Endothelial cell of umbilical vein (primary cell): Measurements from ENCODE around the gene CSHL1. TPM values are rescaled to one million over a fixed set of nuclear protein-coding genes. Genes with fewer than 3 reads are reported as not detected.
A peak's percentile ranks its signal among the peaks of the same experiment; 100 is the strongest.

Experiments used
- Bru-seq: library from RNA; stranded (reverse); fragments of 400-500 nt; gene quantifications from one replicate; lab custom pipeline; 2021; lab: Mats Ljungman, UMichigan
- BruChase-seq, 2 experiments: library from RNA; stranded (reverse); fragments of 400-500 nt; gene quantifications; one replicate each; lab custom pipeline; 2021; lab: Mats Ljungman, UMichigan
- BruUV-seq: library from RNA; stranded (reverse); fragments of 400-500 nt; replicated peaks from 2 replicates; lab custom pipeline; 2021; lab: Mats Ljungman, UMichigan
- CTCF ChIA-PET: fragments of 300-600, 350-600 bp; sonication (Branson Sonifier 250); formaldehyde crosslinking; loops from one replicate; lab custom pipeline; 2021; ENCODE audit warnings: antibody characterized with exemption, inconsistent platforms; lab: Charles Lee
- POLR2A ChIA-PET: fragments of 300-600, 350-600 bp; sonication (Branson Sonifier 250); formaldehyde crosslinking; loops from one replicate; lab custom pipeline; 2021; ENCODE audit warnings: antibody characterized with exemption, inconsistent platforms; lab: Charles Lee
- DNase-seq: peaks from one replicate; pipeline ENCODE4 v3.0.0-alpha.2; 2011; ENCODE audit warnings: low read depth, low spot score
- FAIRE-seq: peaks from 2 replicates; lab custom pipeline; 2011; peaks lifted over from hg19 to GRCh38; lab: Jason Lieb, UNC
- H2AFZ ChIP-seq: 2 replicates; pipeline ENCODE4 v1.6.0; 2012; ENCODE audit warnings: low read depth, low read length, control low read depth, inconsistent platforms
- H3K27ac ChIP-seq: 2 replicates; pipeline ENCODE4 v1.5.1; 2011; ENCODE audit warnings: low read depth, mild to moderate bottlenecking, control low read depth, low read length, moderate library complexity; ENCODE audit not compliant: insufficient read depth
- H3K27me3 ChIP-seq, 2 experiments: 2 replicates each; pipeline versions ENCODE4 v1.6.0 to v1.6.1; 2011; ENCODE audit warnings: low read length in 2 of 2, mixed read lengths in 1 of 2; ENCODE audit not compliant: control insufficient read depth in 2 of 2, insufficient read depth in 2 of 2
- H3K36me3 ChIP-seq, 2 experiments: 2 replicates in 1 of 2; 3 replicates in 1 of 2; pipeline ENCODE4 v1.5.1; 2011; ENCODE audit warnings: low read length in 2 of 2, mild to moderate bottlenecking in 1 of 2, moderate library complexity in 1 of 2; ENCODE audit not compliant: control insufficient read depth in 2 of 2, insufficient read depth in 2 of 2; ENCODE audit errors: extremely low read depth in 1 of 2
- H3K4me1 ChIP-seq: 3 replicates; pipeline ENCODE4 v1.5.1; 2011; ENCODE audit warnings: mild to moderate bottlenecking, low read length; ENCODE audit not compliant: control insufficient read depth, insufficient read depth; ENCODE audit errors: extremely low read depth
- H3K4me2 ChIP-seq: 2 replicates; pipeline ENCODE4 v1.6.1; 2011; ENCODE audit warnings: low read length, control low read depth, mixed read lengths; ENCODE audit not compliant: insufficient read depth
- H3K4me3 ChIP-seq, 3 experiments: fragments of 200-600 bp in 1 of 3; sonication (generic), shearing (Covaris generic) in 1 of 3; replicated peaks in 1 of 3; 2 replicates each; pipeline ENCODE4 v1.5.1; 2011 to 2016; ENCODE audit warnings: control low read depth in 3 of 3, low read length in 3 of 3, mild to moderate bottlenecking in 2 of 3, inconsistent platforms in 1 of 3, low read depth in 1 of 3, moderate library complexity in 1 of 3; ENCODE audit not compliant: insufficient read depth in 1 of 3
- H3K79me2 ChIP-seq: 2 replicates; pipeline ENCODE4 v1.6.0; 2012; ENCODE audit warnings: low read length, inconsistent platforms; ENCODE audit not compliant: control insufficient read depth, insufficient read depth
- H3K9ac ChIP-seq: replicated peaks from 2 replicates; pipeline ENCODE3; 2011; ENCODE audit warnings: low read length, control low read depth; ENCODE audit not compliant: insufficient read depth; ENCODE audit errors: extremely low read depth
- H3K9me1 ChIP-seq: replicated peaks from 3 replicates; pipeline ENCODE4 v1.6.0; 2011; ENCODE audit warnings: mild to moderate bottlenecking, low read length; ENCODE audit not compliant: control insufficient read depth, insufficient read depth; ENCODE audit errors: extremely low read depth
- H3K9me3 ChIP-seq: replicated peaks from 2 replicates; pipeline ENCODE4 v1.5.1; 2012; ENCODE audit warnings: low read length, inconsistent platforms; ENCODE audit not compliant: control insufficient read depth, insufficient read depth
- H4K20me1 ChIP-seq: replicated peaks from 2 replicates; pipeline ENCODE3; 2011; ENCODE audit warnings: mild to moderate bottlenecking, low read length; ENCODE audit not compliant: control insufficient read depth, insufficient read depth; ENCODE audit errors: extremely low read depth
- CTCF ChIP-seq, 2 donors: IDR thresholded peaks; 1 replicate in 1 of 2; 2 replicates in 1 of 2; pipeline ENCODE4 v1.5.1; 2011; ENCODE audit warnings: low read length in 2 of 2, mild to moderate bottlenecking in 2 of 2, moderate library complexity in 2 of 2, control low read depth in 1 of 2, inconsistent platforms in 1 of 2, low read depth in 1 of 2; ENCODE audit not compliant: insufficient read depth in 1 of 2; ENCODE audit errors: extremely low read depth in 1 of 2
- EZH2 ChIP-seq: IDR thresholded peaks from 2 replicates; pipeline ENCODE4 v1.6.1; 2012; ENCODE audit warnings: borderline replicate concordance, low read depth, mild to moderate bottlenecking, moderate library complexity, low read length, inconsistent platforms; ENCODE audit not compliant: severe bottlenecking
- FOS ChIP-seq: IDR thresholded peaks from 2 replicates; pipeline ENCODE4 v1.6.1; 2011; ENCODE audit warnings: mild to moderate bottlenecking, low read length, moderate library complexity, borderline replicate concordance; ENCODE audit not compliant: insufficient read depth
- GATA2 ChIP-seq: IDR thresholded peaks from 2 replicates; pipeline ENCODE4 v1.7.0; 2011; ENCODE audit warnings: low read depth, mild to moderate bottlenecking, moderate library complexity, mixed read lengths, low read length; ENCODE audit not compliant: insufficient read length, insufficient read depth
- JUN ChIP-seq: IDR thresholded peaks from 2 replicates; pipeline ENCODE4 v1.6.1; 2011; ENCODE audit warnings: borderline replicate concordance, low read depth; ENCODE audit not compliant: insufficient read length, insufficient read depth
- MAX ChIP-seq: IDR thresholded peaks from 2 replicates; pipeline ENCODE4 v1.6.1; 2011; ENCODE audit not compliant: insufficient read depth, insufficient read length
- MYC ChIP-seq: IDR thresholded peaks from one replicate; pipeline ENCODE4 v1.6.1; 2011; ENCODE audit warnings: mild to moderate bottlenecking, low read depth, low read length
- POLR2A ChIP-seq: IDR thresholded peaks from 2 replicates; pipeline ENCODE4 v1.6.1; 2012; ENCODE audit warnings: low read depth, mild to moderate bottlenecking, control low read depth, low read length
- POLR2AphosphoS5 ChIP-seq: IDR thresholded peaks from 2 replicates; pipeline ENCODE4 v1.6.1; 2012; ENCODE audit warnings: low read depth, mild to moderate bottlenecking, control low read depth, low read length, moderate library complexity; ENCODE audit not compliant: insufficient read depth
- dilution Hi-C: fragments of 300-500 bp; cut with MboI; formaldehyde crosslinking; loops from one replicate; pipeline ENCODE4 v1.15.0; 2019; ENCODE audit warnings: low sequenced_read_pairs; ENCODE audit not compliant: extremely low pct_ligation_motif_present
- intact Hi-C: fragments of 100-400 bp; cut with micrococcal nuclease; formaldehyde crosslinking; loops from one replicate; pipeline ENCODE4 v1.10.0; 2022
- long read RNA-seq: library from polyadenylated mRNA; stranded (forward); transcript quantifications from one replicate; pipeline ENCODE4 v2.0.0, GENCODE V29; 2021
- polyA minus RNA-seq, 3 experiments: library from RNA; depleted of rRNA, polyadenylated mRNA; stranded (reverse); fragments of >200 nt; gene quantifications; 1 replicate in 1 of 3; 2 replicates in 2 of 3; pipeline ENCODE4 v1.2.3, GENCODE V29; 2011
- polyA plus RNA-seq, 4 experiments: library from polyadenylated mRNA; depleted of rRNA in 3 of 4; stranded (reverse) in 3 of 4; unstranded in 1 of 4; fragments of >200 nt; gene quantifications; 2 replicates each; pipeline versions ENCODE4 v1.2.1 to v1.2.3, GENCODE V29; 2011 to 2012; ENCODE audit warnings: missing spikeins in 1 of 4
- total RNA-seq: library from RNA; stranded (reverse); gene quantifications from 2 replicates; pipeline ENCODE4 v1.2.3, GENCODE V29; 2021

CSHL1 gene
- total RNA-seq, result not detected in 2 replicates
- not detected in 2 replicates for polyA plus RNA-seq
- not detected in 2 replicates for polyA plus RNA-seq (2011; cell fraction: cytosol; rRNA removed)
- polyA plus RNA-seq (2011; cell fraction: nucleus; rRNA removed), result not detected in 2 replicates
- polyA plus RNA-seq (2012), result not detected in 2 replicates
- not detected in 2 replicates for polyA minus RNA-seq
- polyA minus RNA-seq (2011; cell fraction: cytosol; rRNA and poly(A)+ RNA removed), result not detected
- polyA minus RNA-seq (2011; cell fraction: nucleus; rRNA and poly(A)+ RNA removed), result not detected in 2 replicates
- not detected for Bru-seq, nascent RNA
- not detected for BruChase-seq, experiment 1, labeled RNA remaining after a 6-hour chase
- not detected for BruChase-seq, experiment 2, labeled RNA remaining after a 2-hour chase
- long read RNA-seq, result 0 reads

GRCh38 chr17:63911041-63911635 lies at the start of gene CSHL1:
Gene CSHL1, minus strand, starts transcription at chr17:63911258. Its CDS starts 62 bp downstream, at chr17:63911196.
- no peak for TF ChIP-seq MYC
- no peak for TF ChIP-seq MAX
- no peak for TF ChIP-seq EZH2
- TF ChIP-seq POLR2AphosphoS5, result no peak
- TF ChIP-seq POLR2A, result no peak
- no peak within 1 kb of the TSS for H3K4me3 ChIP-seq
- no peaks in the 10 kb centered on the region for H3K79me2 ChIP-seq
- ChIA-PET POLR2A (no interaction called here), CTCF (interaction anchor here (1.0 to 4.7 kb wide), 17 partner anchors 7 to 371 kb away, joined by 3 to 33 read pairs (median 4); partner anchors contain the start of gene ERN1)
- BruUV-seq, result no TSS peak
- peak; percentile 52 for FAIRE-seq
- peaks cover 6 to 8% of the 10 kb centered on the region in 2 experiments for H3K27me3 ChIP-seq
- intact Hi-C loops (loop anchor here (2.0 kb wide), 2 partner anchors 220 to 368 kb away; partner anchors contain the start of gene ERN1), dilution Hi-C loops (no loop called here)
- H3K4me1 ChIP-seq, result no peaks in the 10 kb centered on the region
- H3K9me3 ChIP-seq, result no peaks in the 10 kb centered on the region
- H3K36me3 ChIP-seq, result no peaks in the 10 kb centered on the region
- DNase-seq, result no peak
- no peak within 1 kb of the TSS for H3K27ac ChIP-seq
- no peak within 1 kb of the TSS for H3K9ac ChIP-seq
- H3K9me1 ChIP-seq, result no peaks in the 10 kb centered on the region
- no peak within 1 kb of the TSS for H2AFZ ChIP-seq
- no peak within 1 kb of the TSS for H3K4me2 ChIP-seq
- H4K20me1 ChIP-seq, result no peaks in the 10 kb centered on the region

- no peaks in the 10 kb centered on the region for H3K4me1 ChIP-seq
- no peak overlapping the region for H3K4me2 ChIP-seq
- no peaks in the 10 kb centered on the region for H3K79me2 ChIP-seq
- no peaks in the 10 kb centered on the region for H3K27me3 ChIP-seq
- H3K4me3 ChIP-seq, result no peak overlapping the region
- no peak overlapping the region for H3K9ac ChIP-seq
- no peak overlapping the region for H3K27ac ChIP-seq
- H3K9me3 ChIP-seq, result no peaks in the 10 kb centered on the region
- DNase-seq (no peak), FAIRE-seq (no peak)
- CTCF ChIA-PET, result interaction anchor here (2.4 to 7.0 kb wide), 2 partner anchors 9 to 14 kb away, joined by 8 to 50 read pairs; no protein-coding TSS in a partner anchor
- dilution Hi-C loops (no loop called here), intact Hi-C loops (no loop called here)
- no peaks in the 10 kb centered on the region for H3K9me1 ChIP-seq
- TF ChIP-seq POLR2A, result no peak
- TF ChIP-seq POLR2AphosphoS5, result no peak
- TF ChIP-seq MYC, result no peak
- TF ChIP-seq GATA2, result no peak
- TF ChIP-seq MAX, result no peak
- TF ChIP-seq CTCF (IDR thresholded peaks at IDR 0.05; ENCODE audit: extremely low read depth in 1 of 2, insufficient read depth in 1 of 2, low read depth in 1 of 2, low read length in 2 of 2), result no peak
- no peak for TF ChIP-seq EZH2
- TF ChIP-seq FOS, result no peak
- no peak for TF ChIP-seq JUN
- BruUV-seq, result no TSS peak
- H4K20me1 ChIP-seq, result no peaks in the 10 kb centered on the region
- no peaks in the 10 kb centered on the region for H3K36me3 ChIP-seq
- no peak overlapping the region for H2AFZ ChIP-seq
- POLR2A ChIA-PET, result no interaction called here
Observed at GRCh38 chr17:63960430-63960829, 49.4 kb upstream of the CSHL1 start.
